Femur (tissue), 1 donor: ENCODE data around the gene GLRX5.

Experiments
- DNase-seq: peaks from one replicate; pipeline ENCODE4 v3.0.0-alpha.2; 2017

The GLRX5 gene

GRCh38 chr14:95536036-95536593 lies 1.3 kb downstream of the GLRX5 start:
- no peak for DNase-seq

- DNase-seq = no peak
These were observed 1.8 kb downstream of the GLRX5 start for GRCh38 chr14:95536671-95537070.

DNA sequence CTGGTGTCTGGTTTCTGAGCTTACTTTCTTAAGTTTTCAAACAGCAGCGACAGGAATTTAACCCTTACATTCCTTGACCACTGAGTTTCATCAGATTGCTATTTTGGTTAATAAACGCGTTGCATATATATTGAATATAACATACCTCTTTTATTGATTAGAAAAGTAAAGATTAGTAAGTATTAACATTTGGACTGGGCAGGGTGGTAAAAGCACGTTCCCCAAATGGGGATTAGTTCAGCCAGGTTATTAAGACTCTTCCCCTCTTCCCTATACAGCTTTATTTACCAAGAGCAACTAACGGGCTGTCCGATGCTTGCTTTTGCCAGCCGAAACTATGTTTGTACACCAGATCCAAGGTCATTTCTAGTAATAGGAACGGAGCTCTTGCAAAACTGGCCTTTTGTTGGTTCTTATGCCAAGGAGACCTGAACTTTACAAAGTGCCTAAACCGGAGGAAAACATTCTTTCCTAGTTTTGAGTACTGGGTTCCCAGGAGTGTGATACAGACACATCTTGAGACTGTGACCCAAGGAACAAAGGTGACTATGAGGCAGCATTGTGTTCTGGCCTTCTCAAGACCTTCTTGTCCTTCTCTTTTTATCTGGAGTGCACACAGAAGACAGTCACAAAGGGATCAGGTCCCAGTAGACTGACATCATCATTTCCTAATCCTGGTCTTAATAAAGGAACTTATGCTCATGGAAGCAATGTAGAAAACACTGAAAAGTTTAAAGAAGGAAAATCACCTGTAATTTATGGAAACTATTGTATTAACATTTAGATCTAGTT lies 2.6 kb downstream of the GLRX5 start:
- DNase-seq = no peak

DNA sequence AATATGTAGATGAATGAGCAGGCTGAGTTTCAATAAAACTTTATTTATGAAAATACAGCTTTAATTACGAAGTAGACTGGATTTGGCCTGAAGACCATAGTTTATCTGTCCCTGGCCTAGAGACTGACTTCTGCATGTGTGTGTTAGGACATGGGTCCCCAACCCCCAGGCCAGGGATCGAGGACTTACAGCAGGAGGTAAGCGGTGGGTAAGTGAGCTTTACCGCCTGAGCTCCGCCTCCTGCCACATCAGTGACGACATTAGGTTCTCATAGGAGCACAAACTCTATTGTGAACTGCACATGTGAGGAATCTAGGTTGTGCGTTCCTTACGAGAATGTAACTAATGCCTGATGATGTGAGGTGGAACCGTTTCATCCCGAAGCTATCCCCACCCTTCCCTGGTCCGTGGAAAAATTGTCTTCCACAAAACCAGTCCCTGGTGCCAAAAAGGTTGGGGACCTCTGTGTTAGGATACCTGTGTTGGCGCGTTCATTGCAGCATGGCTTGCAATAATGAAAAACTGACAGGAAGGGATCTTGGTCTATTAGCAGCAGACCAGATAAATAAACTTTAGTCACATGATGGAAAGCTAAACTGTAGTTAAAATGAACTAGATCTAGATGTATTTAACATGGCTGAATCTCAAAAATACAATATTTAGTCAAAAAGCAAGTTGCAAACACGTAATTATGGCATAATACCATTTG lies 4.1 kb downstream of the GLRX5 start:
- DNase-seq = no peak

GRCh38 chr14:95540236-95540855 lies 5.5 kb downstream of the GLRX5 start:
- no peak for DNase-seq

DNA sequence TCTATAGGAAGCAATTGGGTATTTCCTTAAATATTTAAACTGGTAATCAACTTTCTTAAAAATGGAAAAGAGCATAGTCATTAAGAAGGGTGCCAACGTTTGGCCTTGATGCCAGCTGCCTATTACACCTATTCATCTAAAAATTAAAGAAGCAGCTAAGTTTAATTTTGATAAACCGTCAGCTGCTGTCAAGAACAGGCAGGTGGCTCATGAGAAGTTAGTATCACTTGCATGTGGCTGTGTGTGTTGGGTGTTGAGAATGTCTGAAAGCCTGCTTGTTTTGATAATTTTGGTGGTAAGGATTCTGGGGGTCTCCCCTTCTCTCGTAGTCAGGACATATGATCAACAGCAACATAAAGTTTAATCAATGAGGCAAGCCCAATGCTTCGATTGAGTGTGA lies 6.5 kb downstream of the GLRX5 start:
- no peak for DNase-seq

DNA sequence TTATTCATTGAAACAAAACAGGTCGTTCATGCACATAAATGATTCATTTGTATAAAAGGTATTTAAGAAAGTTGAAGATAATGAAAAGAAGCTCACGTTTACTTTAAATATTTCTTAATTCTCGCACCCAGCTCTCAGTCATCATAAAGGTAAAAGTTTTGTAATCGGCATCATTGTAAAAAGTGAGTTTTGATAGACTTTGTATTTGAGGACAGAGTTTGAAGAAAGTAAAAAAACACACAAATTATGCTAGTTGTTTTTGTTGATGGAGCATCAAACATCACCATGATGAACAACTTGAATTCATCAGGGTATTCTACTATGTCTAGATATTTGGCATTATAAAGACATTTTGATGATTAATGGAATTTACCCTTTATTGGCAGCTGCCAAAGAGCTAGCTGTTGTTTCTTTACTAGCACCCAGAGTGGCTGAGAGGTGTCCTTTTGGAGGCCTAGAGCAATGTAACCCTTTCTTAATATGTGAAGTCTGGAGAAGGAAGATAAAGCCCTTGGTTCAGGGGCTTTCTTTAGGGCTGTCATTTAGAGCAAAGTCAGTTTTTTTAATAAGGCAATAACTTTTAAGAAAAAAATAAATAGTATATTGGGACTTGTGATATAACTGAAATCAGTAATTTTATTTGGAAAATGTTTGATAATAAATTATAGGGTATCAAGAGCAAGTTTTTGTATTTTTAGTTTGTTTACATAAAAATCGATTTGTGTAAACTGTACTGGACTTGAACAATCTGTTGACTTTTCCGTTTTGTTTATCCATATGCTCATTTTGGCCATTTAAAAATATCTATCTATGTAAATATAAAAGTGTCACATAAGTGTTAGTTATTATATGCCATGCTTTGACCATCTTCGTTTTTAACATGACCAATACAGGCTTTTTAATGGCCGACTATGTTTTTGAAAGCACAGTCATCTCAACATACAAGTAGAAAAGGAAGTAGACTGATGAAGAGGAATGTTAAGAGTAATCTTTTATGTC lies 7.4 kb downstream of the GLRX5 start:
- no peak for DNase-seq

GRCh38 chr14:95543021-95543420 lies 8.2 kb downstream of the GLRX5 start:
- DNase-seq = no peak

DNA sequence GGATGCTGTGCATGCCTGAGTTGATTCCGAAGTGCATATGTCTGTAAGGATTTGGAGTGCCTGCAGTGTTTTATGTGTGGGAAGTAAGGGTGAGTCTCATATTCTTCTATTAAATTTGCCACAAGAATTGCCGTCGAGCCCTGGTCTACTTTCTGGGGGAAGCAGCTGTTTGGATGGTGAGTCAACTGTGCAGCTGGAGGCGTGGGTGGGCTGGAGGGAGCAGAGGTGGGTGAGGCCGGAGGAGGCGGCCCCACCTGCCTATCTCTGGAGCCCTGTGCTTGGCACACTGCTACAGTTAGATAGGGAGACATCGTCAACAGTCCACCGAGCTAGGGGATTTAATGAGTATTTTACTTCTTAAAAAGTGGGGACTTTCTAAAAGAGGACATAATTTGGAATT lies 9.7 kb downstream of the GLRX5 start:
- peak; percentile 44 for DNase-seq

- no peak for DNase-seq
These were observed 10.8 kb downstream of the GLRX5 start for GRCh38 chr14:95545515-95546168.

- no peak for DNase-seq
These were observed 12.4 kb downstream of the GLRX5 start for GRCh38 chr14:95547272-95547625.

GRCh38 chr14:95547626-95548327 lies 12.9 kb downstream of the GLRX5 start:
- DNase-seq = no peak

GRCh38 chr14:95548328-95548929 lies 13.6 kb downstream of the GLRX5 start:
- DNase-seq = no peak

DNA sequence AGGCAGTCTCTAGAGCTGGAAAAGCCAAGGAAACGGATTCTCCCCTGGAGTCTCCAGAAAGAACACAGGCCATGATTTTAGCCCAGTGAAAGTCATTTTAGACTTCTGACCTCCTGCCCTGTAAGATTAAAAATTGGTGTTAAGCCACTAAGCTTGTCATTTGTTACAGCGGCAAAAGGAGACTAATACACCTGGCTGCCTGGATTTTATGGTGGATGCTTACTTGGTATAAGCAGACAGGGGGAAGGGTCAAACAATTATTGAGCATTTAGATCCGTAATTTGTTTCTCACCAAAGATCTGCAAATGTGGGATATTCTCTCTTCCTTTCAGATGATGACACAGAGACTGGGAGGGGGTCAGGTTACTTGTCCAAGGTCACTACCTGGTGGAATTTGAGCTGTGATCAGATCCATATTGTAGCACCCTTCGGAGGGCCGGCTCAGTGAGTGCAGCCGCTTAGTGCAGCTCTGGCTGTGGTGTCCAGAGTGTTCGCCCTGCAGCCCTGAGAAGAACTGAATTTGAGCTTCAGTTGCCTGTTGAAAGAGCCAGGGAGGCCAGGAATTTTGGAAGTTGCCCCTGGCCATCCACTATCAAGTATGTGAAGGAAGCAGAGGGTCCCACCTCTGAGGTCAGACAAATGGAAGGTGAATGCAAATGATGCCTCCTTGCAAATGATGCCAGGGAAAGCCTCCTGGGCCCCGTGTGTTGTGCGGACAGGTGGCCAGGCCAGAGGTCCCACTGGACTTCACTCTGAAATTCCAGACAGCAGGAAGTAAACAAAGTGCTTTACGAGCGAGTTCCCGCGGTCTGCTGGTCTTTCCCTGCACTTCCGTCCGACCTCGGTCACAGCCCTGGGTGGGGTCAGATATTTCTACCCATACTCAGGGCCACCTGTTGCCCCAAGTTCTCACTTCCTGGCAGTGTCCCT lies 15.1 kb downstream of the GLRX5 start:
- no peak for DNase-seq

GRCh38 chr14:95551435-95551834 lies 16.6 kb downstream of the GLRX5 start:
- no peak for DNase-seq

DNA sequence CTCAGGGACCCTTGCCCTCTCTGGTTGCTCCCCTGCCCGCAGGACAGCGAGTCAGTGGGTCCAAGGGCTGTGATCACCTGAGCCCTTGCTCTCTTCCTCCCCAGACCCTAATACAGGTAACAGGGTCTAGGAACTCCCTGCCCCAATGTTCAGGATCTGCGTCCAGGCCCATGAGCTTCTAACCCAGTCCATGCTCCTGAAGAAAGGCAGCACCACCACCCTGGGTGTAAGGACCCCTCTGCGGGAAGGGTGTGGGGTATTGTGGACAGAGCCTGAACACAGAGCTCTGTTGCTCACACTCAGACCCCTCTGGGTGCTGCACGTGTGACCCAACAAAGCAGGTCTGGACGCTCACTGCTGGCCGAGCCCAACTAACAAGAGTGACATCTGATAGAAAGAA lies 18.3 kb downstream of the GLRX5 start:
- DNase-seq = no peak

GRCh38 chr14:95555053-95555452 lies 20.2 kb downstream of the GLRX5 start:
- no peak for DNase-seq

GRCh38 chr14:95557291-95557690 lies 22.4 kb downstream of the GLRX5 start:
- no peak for DNase-seq

- no peak for DNase-seq
These were observed 23.0 kb downstream of the GLRX5 start for GRCh38 chr14:95557832-95558231.

DNA sequence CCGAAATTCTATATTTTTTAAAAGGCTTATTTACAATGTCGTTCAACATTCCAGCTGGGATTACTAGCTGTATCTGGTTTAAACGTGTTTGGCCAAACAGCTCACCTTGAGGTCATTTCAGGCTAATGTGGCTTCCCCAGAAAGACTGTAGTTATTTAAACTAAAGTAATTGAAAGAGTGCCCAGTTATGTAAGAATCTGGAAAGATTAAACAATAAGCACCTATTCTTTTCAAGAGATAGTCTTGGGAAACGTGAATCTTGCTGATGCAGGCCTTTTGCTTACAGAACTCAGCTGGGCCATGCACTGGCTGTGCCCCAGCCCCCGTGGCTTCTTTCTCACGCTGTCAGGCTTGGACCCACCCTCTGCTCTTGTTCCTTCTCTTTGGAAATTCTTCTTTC lies 24.4 kb downstream of the GLRX5 start:
- no peak for DNase-seq
